Measurements from ENCODE around the gene MPHOSPH9.

Gene MPHOSPH9

GRCh38 chr12:123145211-123145610 lies 87.7 kb downstream of the MPHOSPH9 start:
- DNase-seq: no peak

DNA sequence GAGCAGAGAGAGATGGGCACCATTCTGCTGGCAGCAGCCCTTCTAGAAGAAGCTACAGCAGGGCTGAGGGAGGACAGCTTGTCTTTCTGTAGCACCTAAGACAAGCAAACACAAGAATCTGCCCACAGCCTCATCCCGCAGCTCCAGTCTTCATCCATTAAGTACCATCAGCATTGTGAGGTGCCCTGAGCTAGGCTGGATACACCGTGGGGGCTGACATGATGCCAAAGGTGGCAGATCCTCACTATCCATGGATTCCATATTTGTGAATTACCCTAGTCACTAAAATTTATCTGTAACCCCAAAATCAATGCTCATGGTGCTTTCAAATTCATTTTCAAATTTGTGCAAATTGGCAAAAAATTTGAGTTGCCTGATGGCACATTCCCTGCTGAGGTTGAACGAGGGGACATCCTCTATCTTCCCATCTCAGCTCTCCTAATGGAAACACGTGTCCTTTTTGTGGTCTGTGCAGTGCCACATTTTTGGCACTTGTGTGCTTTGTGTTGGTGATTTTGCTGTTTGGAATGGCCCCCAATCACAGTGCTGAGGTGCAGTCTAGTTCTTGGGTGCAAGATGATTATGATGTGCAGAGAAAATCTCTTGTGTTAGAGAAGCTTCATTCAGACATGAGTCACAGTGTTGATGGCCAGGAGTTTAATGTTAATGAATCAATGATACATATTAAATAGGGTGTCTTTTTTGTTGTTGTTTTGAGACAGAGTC lies 89.0 kb downstream of the MPHOSPH9 start:
- no peak for DNase-seq

- DNase-seq: no peak
Measured at GRCh38 chr12:123142921-123143735, 89.8 kb downstream of the MPHOSPH9 start.

DNA sequence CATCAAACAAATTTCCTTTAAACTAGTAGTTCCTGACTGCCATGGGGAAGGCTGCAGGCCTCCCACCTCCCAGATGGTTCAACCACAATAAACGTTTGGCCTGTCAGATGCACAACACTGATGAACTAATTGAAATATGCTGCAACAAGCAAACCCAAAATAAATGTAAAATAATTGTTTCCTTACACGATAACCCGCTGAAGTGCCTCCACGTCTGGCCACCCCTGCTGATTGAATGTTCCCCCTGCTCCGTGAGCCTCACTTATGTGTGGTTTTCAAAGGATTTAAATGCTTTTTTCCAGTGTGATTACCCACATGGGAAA lies 90.5 kb downstream of the MPHOSPH9 start:
- DNase-seq: no peak

DNA sequence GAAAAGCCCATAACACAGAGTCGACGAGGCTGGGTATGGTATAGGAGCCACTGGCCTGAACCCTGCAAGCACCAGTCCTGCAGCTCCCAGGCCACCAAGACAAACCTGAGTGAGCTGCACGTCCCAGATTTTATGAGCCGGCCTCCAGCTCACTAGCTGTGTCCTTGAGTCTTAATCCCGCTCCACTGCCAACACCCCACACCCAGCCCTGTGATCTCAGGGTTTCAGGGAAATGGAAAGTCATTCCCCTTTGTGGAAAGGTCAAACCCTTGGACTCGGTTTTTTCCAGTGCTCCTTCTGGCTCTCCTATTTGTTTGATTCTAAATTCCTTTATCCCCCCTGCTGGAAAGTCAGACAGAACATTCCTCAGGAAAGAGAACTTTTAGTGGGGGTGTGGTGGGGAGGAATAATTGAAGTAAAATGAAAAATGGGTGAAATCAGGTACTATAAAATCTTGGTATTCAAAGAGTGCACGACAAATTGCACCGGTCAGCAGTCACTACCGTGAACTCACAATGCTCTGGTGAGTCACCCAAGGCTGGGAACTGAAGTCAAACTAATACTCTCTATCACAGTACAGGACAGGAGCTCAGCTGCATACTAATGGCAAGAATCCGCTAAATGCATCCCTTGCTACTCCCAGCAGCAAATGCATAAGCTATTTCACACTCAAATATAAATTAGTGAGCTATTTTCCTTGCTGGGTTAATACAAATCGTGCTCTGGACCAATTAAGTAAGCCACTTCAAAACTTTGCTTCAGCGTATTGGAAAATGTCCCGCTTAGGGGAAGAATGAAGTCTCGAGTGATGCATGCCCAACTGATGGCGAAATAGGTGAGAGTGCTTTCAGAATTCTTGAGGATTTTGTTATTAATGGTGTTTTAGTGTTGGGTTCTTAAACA lies 91.1 kb downstream of the MPHOSPH9 start:
- no peak for DNase-seq

- DNase-seq: no peak
Measured at GRCh38 chr12:123140676-123141614, 92.0 kb downstream of the MPHOSPH9 start.

GRCh38 chr12:123139926-123140675 lies 92.8 kb downstream of the MPHOSPH9 start:
- no peak for DNase-seq

DNA sequence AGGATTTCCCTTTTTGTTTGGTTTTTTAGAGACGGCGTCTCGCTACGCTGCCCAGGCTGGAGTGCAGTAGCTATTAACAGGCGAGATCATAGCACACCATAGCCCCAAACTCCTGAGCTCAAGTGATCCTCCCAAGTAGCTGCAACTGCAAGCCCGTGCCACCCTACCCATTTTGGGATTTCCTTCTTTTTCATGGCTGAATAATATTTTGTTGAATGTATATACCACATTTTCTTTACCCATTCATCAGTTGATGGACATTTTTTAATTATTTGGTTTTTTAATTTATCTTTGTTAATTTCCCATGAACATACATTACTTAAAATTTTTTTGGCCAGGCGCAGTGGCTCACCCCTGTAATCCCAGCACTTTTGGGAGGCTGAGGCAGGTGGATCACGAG lies 97.3 kb downstream of the MPHOSPH9 start:
- DNase-seq: no peak

- DNase-seq: no peak
Measured at GRCh38 chr12:123134826-123135225, 98.1 kb downstream of the MPHOSPH9 start.

GRCh38 chr12:123134271-123134671 lies 98.7 kb downstream of the MPHOSPH9 start:
- no peak for DNase-seq

DNA sequence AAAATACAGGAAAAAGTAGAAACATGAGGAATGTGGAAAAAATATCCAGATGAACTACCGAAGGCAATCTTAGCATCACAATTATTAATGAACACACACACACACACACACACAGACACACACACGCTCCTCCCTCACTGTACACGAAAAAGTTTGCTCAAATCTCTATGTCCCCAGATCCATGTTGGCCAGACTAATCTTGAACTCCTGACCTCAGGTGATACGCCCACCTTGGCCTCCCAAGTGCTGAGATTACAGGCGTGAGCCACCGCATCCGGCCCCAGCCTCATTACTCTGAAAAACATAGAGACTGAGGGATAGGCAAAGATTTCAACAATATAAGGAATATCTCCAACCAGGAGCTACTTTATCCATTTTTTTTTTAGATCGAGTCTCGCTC lies 99.2 kb downstream of the MPHOSPH9 start:
- DNase-seq: no peak

DNA sequence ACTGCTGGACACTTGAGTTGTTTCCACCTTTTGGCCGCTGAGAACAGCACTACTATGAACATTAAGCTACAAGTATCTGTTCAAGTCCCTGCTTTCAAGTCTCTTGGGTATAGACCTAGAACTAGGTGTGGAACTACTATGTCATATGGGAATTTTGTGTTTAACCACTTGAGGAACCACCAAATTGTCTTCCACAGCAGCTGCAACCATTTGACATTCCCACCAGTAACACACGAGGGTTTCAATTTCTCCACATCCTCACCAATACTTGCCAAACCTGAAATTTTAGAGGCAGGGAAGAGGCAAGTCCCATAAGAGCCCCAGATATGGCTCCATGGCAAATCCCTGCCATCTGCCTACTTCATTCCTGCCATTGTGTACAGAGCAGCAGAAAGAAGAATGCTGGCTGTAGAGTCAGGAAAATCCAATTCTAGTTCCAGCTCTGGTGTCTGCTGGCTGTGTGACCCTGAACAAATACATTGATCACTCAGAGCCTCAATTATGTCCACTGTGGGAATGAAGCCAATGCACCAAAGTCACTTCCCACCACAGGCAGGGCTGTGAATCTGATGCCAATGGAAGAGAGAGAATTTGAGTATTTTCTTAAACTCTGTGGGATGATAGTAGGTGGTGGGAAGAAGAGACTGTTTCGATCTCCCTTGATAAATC lies 99.9 kb downstream of the MPHOSPH9 start:
- no peak for DNase-seq

GRCh38 chr12:123131879-123132402 lies 101.0 kb downstream of the MPHOSPH9 start:
- DNase-seq: peak; percentile 18

- no peak for DNase-seq
Measured at GRCh38 chr12:123131291-123131832, 101.6 kb downstream of the MPHOSPH9 start.

DNA sequence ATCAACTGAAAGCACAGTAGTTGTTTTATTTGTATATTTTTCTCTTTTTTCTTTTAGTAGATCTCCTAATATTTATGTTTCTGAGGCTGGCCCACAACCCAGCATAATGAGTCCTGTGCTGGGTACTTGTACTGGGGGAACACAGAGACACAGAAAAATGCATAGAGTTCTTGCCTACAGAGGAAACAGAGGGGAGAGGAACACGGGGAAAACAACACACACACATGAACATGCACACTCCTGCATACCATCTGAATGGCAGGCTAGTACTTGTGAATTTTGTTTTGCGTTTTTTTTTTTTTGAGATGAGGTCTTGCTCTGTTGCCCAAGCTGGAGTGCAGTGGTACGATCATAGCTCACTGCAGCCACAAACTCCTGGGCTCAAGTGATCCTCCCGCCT lies 103.3 kb downstream of the MPHOSPH9 start:
- no peak for DNase-seq

DNA sequence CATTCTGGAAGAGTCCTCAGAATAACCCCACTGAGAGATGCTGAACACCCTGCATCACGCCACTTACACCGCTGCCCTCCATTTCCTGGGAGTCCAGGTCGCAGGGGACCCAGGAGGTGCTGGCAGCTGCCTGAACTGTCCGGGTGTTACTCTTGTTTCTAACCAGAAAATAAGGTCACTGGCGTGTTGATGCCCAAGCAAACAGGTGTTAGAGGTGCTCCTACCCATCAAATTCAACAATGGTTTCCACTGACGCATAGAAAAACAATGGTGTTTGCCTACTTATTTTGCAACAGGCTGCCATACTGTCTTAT lies 105.8 kb downstream of the MPHOSPH9 start:
- DNase-seq: no peak

DNA sequence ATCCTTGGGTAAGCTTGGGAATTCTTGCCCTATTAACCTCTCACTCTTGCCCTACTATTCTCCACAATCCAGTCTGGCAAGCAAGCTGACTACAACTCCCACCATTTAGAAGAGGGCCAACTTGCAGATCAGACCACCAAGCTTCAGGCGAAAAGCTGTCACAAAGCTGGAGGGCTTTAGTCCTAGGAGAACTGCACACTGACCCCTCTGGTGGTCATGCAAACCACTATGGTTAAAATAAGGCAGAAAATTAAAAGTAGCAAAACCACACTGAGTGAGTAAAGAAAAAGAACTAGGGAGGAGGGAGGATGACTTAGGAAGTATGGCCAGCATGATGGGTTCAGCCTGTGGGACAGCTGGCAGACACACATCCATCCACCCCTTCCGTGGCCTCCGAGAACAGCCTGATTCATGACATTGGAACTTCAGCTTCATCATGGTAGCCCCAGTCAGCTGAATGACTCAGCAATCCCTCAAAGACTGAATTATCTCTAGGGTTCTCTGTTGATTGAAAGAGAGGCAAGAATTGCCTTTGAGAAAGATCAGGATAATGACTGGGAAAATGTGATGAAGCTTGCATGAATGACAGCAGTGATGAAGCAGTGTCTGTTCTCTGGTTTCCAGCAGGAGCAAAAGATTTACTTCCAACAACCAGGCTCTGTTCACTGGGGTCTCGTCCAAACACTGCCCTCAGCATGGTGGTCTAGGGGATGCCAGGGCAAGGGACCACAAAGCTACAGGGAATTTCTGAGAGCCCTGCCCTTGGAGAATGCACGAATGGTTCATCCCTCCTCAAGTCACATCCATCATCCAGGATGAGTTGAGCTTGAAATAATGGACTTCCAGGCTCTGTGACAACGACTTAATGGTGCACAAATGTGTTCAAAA lies 106.4 kb downstream of the MPHOSPH9 start:
- no peak for DNase-seq

DNA sequence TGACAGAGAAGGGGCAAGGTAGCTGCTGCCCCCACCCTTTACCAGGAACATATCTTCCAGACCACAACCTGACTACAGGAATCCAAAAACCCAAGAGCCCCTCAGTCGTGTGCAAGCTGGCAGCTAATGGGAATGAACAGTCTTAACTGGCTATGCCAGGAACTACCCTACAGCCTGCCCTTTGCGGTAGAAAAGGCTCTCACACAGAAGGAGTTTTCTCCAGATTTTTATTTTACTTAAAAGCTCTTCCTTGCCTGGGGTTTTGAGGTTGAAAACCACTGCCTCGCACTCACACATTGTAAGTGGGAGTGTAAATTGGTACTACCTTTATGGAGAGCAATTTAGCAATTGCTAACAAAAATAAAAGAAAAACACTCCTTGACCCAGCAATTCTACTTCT lies 110.3 kb downstream of the MPHOSPH9 start:
- no peak for DNase-seq

- no peak for DNase-seq
Measured at GRCh38 chr12:123121670-123122069, 111.3 kb downstream of the MPHOSPH9 start.
